Astrocyte (in vitro differentiated cells and primary cell): ENCODE data around the gene SLC37A4.

ENCODE experiments used
- EZH2 ChIP-seq: IDR thresholded peaks from 2 replicates; pipeline ENCODE4 v1.6.1; 2012; ENCODE audit warnings: mild to moderate bottlenecking, low read length, inconsistent platforms; ENCODE audit not compliant: insufficient read depth
- TF ChIP-seq, protein P1 (sequence below): IDR thresholded peaks from 2 replicates; pipeline ENCODE4 v1.5.1; 2011; ENCODE audit warnings: low read depth, mild to moderate bottlenecking, inconsistent platforms, low read length, moderate library complexity; ENCODE audit not compliant: insufficient read depth

DNA sequence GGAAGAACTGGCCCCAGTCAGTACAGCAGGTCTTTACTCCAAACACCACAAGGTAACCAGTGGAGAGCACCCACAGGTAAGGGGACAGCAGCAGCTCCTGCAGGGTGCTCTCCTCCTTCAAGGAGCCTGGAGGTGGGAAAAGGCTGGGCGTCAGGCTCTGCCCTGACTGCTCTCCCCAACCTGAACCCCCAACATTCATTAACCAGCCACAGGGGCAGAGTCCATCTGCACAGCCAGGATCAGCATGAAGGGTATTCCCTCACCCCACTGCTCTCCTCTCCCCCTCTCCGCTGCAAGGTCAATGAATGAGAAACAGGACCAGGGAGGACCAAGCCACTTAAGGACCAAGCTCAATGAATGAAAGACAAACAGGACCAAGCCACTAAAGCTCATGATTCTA, 3.7 kb downstream of the SLC37A4 start:
- TF ChIP-seq, protein P1, sequence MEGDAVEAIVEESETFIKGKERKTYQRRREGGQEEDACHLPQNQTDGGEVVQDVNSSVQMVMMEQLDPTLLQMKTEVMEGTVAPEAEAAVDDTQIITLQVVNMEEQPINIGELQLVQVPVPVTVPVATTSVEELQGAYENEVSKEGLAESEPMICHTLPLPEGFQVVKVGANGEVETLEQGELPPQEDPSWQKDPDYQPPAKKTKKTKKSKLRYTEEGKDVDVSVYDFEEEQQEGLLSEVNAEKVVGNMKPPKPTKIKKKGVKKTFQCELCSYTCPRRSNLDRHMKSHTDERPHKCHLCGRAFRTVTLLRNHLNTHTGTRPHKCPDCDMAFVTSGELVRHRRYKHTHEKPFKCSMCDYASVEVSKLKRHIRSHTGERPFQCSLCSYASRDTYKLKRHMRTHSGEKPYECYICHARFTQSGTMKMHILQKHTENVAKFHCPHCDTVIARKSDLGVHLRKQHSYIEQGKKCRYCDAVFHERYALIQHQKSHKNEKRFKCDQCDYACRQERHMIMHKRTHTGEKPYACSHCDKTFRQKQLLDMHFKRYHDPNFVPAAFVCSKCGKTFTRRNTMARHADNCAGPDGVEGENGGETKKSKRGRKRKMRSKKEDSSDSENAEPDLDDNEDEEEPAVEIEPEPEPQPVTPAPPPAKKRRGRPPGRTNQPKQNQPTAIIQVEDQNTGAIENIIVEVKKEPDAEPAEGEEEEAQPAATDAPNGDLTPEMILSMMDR, result no peak
- no peak for TF ChIP-seq EZH2
